Measurements from ENCODE around the gene GNB5.

The GNB5 gene

DNA sequence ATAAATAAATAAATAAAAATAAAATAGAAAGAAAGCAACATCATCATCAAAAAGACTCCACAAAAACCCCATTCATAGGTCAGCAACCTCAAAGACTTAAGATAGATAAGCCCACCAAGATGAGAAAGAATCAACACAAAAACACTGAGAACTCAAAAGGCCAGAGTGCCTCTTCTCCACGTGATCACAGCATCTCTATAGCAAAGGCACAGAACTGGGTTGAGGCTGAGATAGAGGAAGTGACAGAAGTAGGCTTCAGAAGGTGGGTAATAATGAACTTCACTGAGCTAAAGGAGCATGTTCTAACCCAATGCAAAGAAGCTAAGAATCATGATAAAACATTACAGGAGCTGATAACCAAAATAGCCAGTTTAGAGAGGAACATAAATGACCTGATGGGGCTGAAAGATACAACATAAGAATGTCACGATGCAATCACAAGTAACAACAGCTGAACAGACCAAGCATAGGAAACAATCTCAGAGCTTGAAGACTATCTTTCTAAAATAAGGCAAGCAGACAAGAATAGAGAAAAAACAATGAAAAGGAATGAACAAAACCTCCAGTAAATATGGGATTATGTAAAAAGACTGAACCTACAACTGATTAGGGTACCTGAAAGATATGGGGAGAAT lies 26.4 kb downstream of the GNB5 start:
- DNase-seq = no peak

DNA sequence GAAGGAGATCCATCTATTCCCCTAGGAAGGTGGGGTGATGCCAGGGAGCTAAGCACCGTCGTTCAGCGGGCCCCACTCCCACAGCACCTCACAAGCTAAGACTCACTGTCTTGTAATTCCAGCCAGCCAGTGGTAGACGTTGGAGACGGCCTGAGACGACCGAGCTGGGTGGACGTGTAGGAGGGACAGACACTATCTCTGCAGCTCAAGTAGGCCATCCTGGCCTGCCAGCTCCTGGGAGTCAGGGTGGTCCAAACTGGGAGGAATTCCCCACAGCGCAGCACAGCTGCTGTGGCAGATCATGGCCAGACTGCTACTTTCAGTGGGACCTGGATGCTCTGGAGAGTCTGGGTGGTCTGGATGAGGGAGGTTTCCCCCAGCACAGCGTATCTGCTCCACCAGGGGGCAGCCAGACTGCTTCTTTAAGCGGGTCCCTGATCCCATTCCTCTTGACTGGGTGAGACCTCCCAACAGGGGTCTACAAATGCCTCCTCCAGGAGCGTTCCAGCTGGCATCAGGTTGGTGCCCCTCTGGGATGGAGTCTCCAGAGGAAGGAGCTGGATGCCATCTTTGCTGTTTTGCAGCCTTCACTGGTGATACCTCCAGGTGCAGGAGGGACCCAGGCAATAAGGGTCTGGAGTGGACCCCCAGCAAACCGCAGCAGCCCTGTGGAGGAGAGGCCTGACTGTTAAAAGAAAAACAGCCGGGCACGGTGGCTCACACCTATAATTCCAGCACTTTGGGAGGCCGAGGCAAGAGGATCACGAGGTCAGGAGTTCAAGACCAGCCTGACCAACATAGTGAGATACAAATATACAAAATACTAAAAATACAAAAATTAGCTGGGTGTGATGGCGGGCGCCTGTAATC lies 27.6 kb downstream of the GNB5 start:
- no peak for DNase-seq

DNA sequence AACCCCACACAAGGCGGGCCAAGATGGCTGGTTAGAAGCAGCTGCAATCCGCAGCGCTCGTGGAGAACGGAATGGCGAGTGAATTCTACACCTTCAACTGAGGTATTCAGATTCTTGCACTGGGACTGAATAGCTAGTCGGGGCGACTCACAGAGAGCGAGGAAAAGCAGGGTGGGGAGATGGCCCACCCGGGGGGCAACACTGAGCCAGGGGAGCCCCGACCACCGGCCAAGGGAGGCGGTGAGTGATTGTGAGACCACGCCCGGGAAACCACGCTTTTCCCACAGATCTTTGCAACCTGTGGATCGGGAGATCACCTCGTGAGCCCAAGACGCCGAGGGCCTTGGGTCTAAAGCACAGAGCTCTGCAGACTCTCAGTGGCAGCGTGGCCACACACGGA lies 28.3 kb downstream of the GNB5 start:
- DNase-seq = no peak

GRCh38 chr15:52162260-52162659 lies 28.9 kb downstream of the GNB5 start:
- DNase-seq = no peak

GRCh38 chr15:52161406-52161966 lies 29.7 kb downstream of the GNB5 start:
- DNase-seq = no peak

DNA sequence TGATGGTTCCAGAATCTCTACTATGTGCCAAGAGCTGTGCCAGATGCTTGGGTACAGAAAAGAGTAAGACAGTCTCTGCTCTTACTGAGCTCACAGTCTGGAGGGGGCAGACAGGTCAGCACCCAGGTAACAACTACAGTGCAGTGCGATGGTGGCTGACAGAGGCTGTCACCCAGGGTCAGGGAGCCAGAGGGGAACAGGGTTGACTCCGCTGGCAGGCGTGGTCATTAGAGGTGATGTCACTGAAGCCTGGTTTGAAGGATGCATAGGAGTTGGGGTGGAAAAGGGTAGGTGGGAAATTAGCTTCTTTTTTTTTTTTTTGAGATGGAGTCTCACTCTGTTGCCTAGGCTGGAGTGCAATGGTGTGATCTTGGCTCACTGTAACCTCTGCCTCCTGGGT lies 31.5 kb downstream of the GNB5 start:
- DNase-seq = no peak

DNA sequence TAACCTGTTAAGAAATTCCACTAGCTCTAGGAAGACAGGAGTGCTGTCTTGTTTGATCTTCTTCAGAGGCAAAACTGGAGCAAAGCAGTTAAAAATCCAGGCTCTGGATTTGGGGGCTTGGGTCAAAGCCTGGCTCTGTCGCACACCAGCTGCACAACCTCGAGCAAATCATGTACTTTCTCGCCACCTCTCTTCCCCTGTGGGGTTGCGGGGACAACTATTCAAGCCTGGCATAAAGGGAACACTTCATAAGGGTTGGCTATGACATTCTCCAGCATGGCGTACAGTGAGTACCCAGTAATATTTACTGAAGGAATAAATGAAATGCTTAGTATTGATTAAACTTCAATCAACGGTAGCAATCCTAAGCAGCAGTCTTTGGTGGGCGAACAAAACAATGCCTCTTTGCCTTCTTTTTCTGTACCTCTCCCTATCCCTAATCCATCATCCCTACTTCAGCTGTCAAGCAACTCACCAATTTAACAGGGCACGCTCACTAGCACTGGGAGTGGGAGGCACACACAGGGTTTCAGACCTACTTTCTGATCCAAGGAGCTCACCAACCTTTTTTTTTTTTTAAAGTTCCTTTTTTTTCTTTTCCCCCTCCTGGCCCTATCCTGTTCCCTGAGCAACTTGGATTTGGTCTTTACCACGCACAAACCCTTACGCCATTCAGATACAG lies 33.0 kb downstream of the GNB5 start:
- DNase-seq = no peak

DNA sequence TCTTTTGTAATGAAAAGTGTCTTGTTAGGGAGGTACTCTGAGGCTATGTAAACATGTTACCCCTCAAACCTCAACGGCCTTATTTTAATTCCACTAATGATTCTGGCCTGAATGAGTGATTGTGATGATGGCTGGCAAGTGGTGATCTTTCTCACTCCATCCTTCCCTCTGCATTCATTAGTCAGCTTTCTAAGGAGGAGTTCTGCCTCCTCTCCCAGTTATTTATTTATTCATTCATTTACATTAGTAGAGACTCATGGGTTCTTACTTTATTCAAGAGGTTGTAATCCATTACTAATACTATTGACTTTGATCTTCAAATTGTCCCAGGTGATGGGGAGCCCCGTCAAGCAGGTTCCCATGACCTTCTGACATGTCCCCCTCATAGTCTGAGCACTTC lies 35.3 kb downstream of the GNB5 start:
- no peak for DNase-seq

DNA sequence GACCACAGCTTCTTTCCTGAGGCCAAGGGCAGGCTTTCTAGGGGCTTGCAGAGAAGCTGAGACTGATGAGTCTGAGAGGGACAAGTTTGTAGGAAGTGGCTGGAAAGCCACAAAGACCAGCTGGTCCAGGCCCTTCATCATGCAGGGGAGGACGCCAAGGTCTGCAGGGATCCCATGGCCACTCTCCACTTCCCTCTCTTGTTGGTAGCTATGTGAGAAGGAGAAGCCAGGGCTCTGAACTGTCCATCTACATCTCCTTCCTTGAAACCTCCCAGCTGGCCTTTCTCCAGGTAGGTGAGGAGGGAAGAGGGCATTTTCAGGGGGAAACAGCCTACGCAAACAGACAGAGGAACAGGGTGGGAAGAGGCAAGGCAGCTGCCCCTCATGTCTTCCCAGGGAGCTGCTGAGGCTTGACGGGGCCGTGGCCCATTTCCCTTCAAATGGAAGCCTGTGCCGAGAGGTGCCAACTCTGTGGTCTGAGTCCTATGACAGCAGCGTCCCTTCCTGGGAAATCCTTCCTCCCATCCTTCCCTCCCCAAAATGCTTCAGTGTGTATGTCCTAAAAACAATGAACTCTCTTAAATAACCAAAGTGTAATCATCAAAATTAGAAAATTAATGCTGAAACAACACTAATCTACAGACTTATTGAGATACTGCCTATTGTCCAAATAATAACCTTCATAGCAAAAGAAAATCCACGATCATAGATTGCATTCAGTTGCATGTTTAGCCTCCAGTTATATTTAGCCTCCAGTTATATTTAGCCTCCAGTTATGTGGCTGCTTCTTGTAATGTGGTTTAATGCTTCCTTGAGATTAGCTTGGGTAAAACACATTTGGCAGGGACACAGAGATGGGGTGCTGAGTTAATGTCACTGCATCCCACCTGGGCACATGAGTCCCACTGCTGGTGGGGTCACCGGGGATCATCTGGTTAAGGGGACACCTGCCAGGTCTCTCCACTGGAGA lies 36.0 kb downstream of the GNB5 start:
- no peak for DNase-seq

- no peak for DNase-seq
Observed at GRCh38 chr15:52153900-52154895, 37.0 kb downstream of the GNB5 start.

GRCh38 chr15:52151353-52151752 lies 39.8 kb downstream of the GNB5 start:
- DNase-seq = no peak

GRCh38 chr15:52150871-52151270 lies 40.3 kb downstream of the GNB5 start:
- no peak for DNase-seq

DNA sequence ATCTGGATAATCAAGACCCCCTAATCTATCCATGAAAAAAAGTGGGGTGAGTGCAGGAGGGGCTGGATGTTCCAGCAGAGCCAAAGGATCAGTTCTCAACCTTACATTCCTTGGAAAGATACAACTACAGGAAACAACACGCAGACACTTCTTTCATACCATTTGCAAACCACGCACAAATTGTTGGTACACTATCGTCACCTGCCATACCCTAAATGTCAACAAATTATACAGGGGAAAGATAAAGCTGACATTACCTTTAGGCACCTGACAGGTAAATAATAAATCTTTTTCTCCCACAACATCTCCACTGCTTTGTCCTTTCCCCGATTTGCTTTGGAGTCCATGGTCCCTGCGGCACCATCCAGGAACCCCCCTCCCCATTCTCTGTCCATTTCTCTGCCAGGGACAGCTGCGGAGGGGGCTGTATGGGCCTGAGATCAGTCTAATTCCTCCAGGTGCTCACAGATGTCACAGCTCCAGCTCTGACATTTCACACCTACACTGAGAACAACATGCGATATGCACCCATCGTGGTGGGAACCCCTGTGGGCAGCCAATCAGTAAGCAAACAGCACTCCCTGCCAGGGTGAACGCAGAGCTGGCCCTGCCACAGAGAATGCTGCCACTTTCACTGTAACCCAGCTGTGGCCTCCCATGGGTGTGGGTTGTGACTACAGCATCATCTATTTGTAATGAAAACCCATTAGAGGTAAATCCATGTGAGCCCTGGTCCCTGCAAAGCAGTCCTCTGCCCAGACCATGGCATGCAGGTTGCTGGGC lies 41.0 kb downstream of the GNB5 start:
- DNase-seq = no peak

GRCh38 chr15:52148403-52148802 lies 42.8 kb downstream of the GNB5 start:
- DNase-seq = no peak

- DNase-seq = no peak
Observed at GRCh38 chr15:52146776-52147175, 44.4 kb downstream of the GNB5 start.

DNA sequence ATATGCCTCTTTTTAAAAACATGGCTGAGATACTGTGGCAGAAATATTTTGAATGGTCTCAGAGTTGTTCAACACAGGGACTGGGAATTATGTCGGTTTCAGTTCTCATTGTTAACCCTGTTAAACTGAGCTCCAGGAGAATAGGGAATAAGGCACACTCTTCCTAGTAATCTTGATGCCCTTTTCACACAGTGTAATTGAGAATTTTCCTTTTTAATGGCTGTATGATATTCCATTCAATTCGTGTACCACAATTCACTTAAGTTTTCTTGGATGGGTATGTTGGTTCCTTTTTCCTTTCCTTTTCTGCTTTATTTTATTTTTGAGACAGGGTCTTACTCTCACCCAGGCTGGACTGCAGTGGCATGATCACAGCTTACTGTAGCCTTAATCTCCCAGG lies 44.9 kb downstream of the GNB5 start:
- no peak for DNase-seq

DNA sequence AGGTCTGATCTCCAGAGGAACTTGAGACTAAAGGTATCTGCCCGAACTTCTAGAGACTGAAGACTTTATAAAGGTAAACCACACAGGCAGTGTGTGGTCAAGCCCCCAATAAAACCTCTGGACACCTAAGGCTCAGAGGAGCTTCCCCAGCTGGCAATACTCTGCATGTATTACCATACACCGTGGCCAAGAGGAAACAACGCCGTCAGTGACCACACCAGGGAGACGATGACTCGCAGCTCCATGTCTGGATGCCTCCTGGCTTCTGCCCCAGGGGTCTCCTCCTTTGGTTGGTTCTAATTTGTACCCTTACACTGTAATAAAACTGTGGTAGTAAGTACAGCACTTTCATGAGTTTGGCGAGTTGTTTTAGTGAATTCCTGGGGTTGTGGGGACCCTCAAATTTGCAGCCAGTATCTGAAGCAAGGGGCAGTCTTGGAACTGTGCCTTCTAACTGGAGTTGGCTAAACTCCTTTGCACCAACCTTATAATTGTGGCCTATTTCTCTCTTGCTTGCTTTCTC lies 46.5 kb downstream of the GNB5 start:
- no peak for DNase-seq

- DNase-seq = no peak
Observed at GRCh38 chr15:52143873-52144272, 47.3 kb downstream of the GNB5 start.

- no peak for DNase-seq
Observed at GRCh38 chr15:52140646-52141045, 50.5 kb downstream of the GNB5 start.
